H1 (cell line): ENCODE measurements around the gene TADA1. TPM values are rescaled to one million over a fixed set of nuclear protein-coding genes. Genes with fewer than 3 reads are reported as not detected.

Experiments used
- CTCF ChIA-PET: fragments of 300-600 bp; sonication (Branson Sonifier 250); formaldehyde crosslinking; loops from one replicate; lab custom pipeline; 2021; ENCODE audit not compliant: partially characterized antibody; lab: Charles Lee
- POLR2A ChIA-PET: fragments of 300-600 bp; sonication (Branson Sonifier 250); formaldehyde crosslinking; loops from one replicate; lab custom pipeline; 2021; ENCODE audit warnings: inconsistent platforms; ENCODE audit not compliant: partially characterized antibody; lab: Charles Lee
- DNase-seq, 2 experiments: peaks; one replicate each; pipeline versions ENCODE4 v3.0.0 to v3.0.0-alpha.2; 2010 to 2022; ENCODE audit warnings: low spot score in 2 of 2, low read depth in 1 of 2, mixed read lengths in 1 of 2
- FAIRE-seq: peaks from 2 replicates; lab custom pipeline; 2011; peaks lifted over from hg19 to GRCh38; lab: Jason Lieb, UNC
- H2AFZ ChIP-seq: 2 replicates; pipeline ENCODE4 v1.8.1; 2012; ENCODE audit warnings: low read length, inconsistent platforms
- H2AK5ac ChIP-seq: 2 replicates; pipeline ENCODE4 v1.6.1; 2013; ENCODE audit warnings: low read depth, low read length
- H2BK120ac ChIP-seq: replicated peaks from 2 replicates; pipeline ENCODE3; 2013; ENCODE audit warnings: low read depth, low read length, inconsistent platforms
- H2BK12ac ChIP-seq: 2 replicates; pipeline ENCODE4 v1.6.1; 2013; ENCODE audit warnings: low read depth, low read length
- H2BK15ac ChIP-seq: 2 replicates; pipeline ENCODE4 v1.6.1; 2013; ENCODE audit warnings: low read length
- H2BK20ac ChIP-seq: 2 replicates; pipeline ENCODE4 v1.6.1; 2013; ENCODE audit warnings: low read length
- H2BK5ac ChIP-seq: 2 replicates; pipeline ENCODE4 v1.6.1; 2013; ENCODE audit warnings: low read depth, low read length
- H3K14ac ChIP-seq: 2 replicates; pipeline ENCODE4 v1.6.1; 2013; ENCODE audit warnings: inconsistent platforms; ENCODE audit not compliant: insufficient read length
- H3K18ac ChIP-seq: 2 replicates; pipeline ENCODE4 v1.6.1; 2013; ENCODE audit warnings: low read length; ENCODE audit errors: extremely low read depth
- H3K23ac ChIP-seq: 2 replicates; pipeline ENCODE4 v1.6.1; 2013; ENCODE audit warnings: inconsistent platforms; ENCODE audit not compliant: insufficient read length
- H3K23me2 ChIP-seq: 2 replicates; pipeline ENCODE4 v1.6.1; 2013; ENCODE audit warnings: low read depth, low read length
- H3K27ac ChIP-seq: 2 replicates; pipeline ENCODE4 v1.6.1; 2011; ENCODE audit warnings: low read depth, low read length, inconsistent platforms
- H3K27me3 ChIP-seq, 4 experiments: replicated peaks in 1 of 4; 1 replicate in 1 of 4; 2 replicates in 3 of 4; pipeline versions ENCODE4 v1.6.1 to v1.8.1; 2011 to 2013; ENCODE audit warnings: low read length in 3 of 4, mild to moderate bottlenecking in 3 of 4, inconsistent platforms in 2 of 4, mixed read lengths in 2 of 4, moderate library complexity in 1 of 4; ENCODE audit not compliant: control insufficient read depth in 3 of 4, insufficient read depth in 3 of 4; ENCODE audit errors: extremely low read depth in 1 of 4
- H3K36me3 ChIP-seq, 4 experiments: 2 replicates each; pipeline versions ENCODE4 v1.6.1 to v1.8.1; 2011 to 2013; ENCODE audit warnings: mild to moderate bottlenecking in 4 of 4, low read length in 3 of 4, moderate library complexity in 2 of 4, control low read depth in 1 of 4, inconsistent platforms in 1 of 4; ENCODE audit not compliant: insufficient read depth in 4 of 4, control insufficient read depth in 2 of 4
- H3K4ac ChIP-seq: replicated peaks from 2 replicates; pipeline ENCODE3; 2013; ENCODE audit warnings: low read length, low read depth, mixed read lengths, inconsistent platforms; ENCODE audit not compliant: insufficient read length
- H3K4me1 ChIP-seq, 4 experiments: replicated peaks in 1 of 4; 1 replicate in 1 of 4; 2 replicates in 3 of 4; pipeline versions ENCODE4 v1.6.1 to v1.8.1; 2011 to 2013; ENCODE audit warnings: low read length in 3 of 4, inconsistent platforms in 2 of 4, mixed read lengths in 1 of 4; ENCODE audit not compliant: insufficient read depth in 4 of 4, control insufficient read depth in 3 of 4
- H3K4me2 ChIP-seq, 2 experiments: 2 replicates each; pipeline versions ENCODE4 v1.6.1 to v1.8.1; 2011 to 2013; ENCODE audit warnings: low read depth in 2 of 2, low read length in 2 of 2, control low read depth in 1 of 2, inconsistent platforms in 1 of 2, mild to moderate bottlenecking in 1 of 2; ENCODE audit not compliant: insufficient read depth in 1 of 2
- H3K4me3 ChIP-seq, 4 experiments: fragments of 200-600, 300-600 bp in 1 of 4; sonication (generic), shearing (Covaris generic), sonication (Bioruptor Twin) in 1 of 4; 2 replicates each; pipeline versions ENCODE4 v1.5.1 to v1.8.1; 2011 to 2016; ENCODE audit warnings: low read length in 4 of 4, low read depth in 3 of 4, control low read depth in 2 of 4, inconsistent platforms in 2 of 4, mild to moderate bottlenecking in 2 of 4, mixed read lengths in 1 of 4, moderate library complexity in 1 of 4; ENCODE audit not compliant: insufficient read depth in 2 of 4; ENCODE audit errors: extremely low read depth in 1 of 4
- H3K56ac ChIP-seq: replicated peaks from 2 replicates; pipeline ENCODE3; 2013; ENCODE audit warnings: low read depth, mild to moderate bottlenecking, mixed read lengths, low read length, inconsistent platforms; ENCODE audit not compliant: insufficient read length
- H3K79me1 ChIP-seq: 2 replicates; pipeline ENCODE4 v1.6.1; 2013; ENCODE audit warnings: low read depth, low read length, control low read depth
- H3K79me2 ChIP-seq, 2 experiments: 2 replicates each; pipeline versions ENCODE4 v1.6.1 to v1.8.1; 2012 to 2013; ENCODE audit warnings: low read length in 2 of 2, mild to moderate bottlenecking in 2 of 2, inconsistent platforms in 1 of 2; ENCODE audit not compliant: insufficient read depth in 2 of 2, control insufficient read depth in 1 of 2
- H3K9ac ChIP-seq, 4 experiments: replicated peaks in 1 of 4; 1 replicate in 1 of 4; 2 replicates in 3 of 4; pipeline versions ENCODE4 v1.6.1 to v1.8.1; 2011 to 2013; ENCODE audit warnings: low read depth in 3 of 4, low read length in 3 of 4, control low read depth in 2 of 4, mild to moderate bottlenecking in 2 of 4, moderate library complexity in 2 of 4, inconsistent platforms in 1 of 4; ENCODE audit errors: extremely low read depth in 1 of 4
- H3K9me3 ChIP-seq, 2 experiments: 2 replicates each; pipeline versions ENCODE4 v1.6.1 to v1.8.1; 2012 to 2013; ENCODE audit warnings: mild to moderate bottlenecking in 2 of 2, moderate library complexity in 2 of 2, control low read depth in 1 of 2, inconsistent platforms in 1 of 2, low read depth in 1 of 2, low read length in 1 of 2, mixed read lengths in 1 of 2; ENCODE audit not compliant: insufficient read depth in 2 of 2
- H4K20me1 ChIP-seq, 2 experiments: replicated peaks in 1 of 2; 2 replicates each; pipeline versions ENCODE3 to v1.8.1; 2011 to 2013; ENCODE audit warnings: inconsistent platforms in 2 of 2, low read length in 2 of 2, mild to moderate bottlenecking in 1 of 2; ENCODE audit not compliant: insufficient read depth in 2 of 2, control insufficient read depth in 1 of 2
- H4K5ac ChIP-seq: 2 replicates; pipeline ENCODE4 v1.6.1; 2013; ENCODE audit warnings: low read length, low read depth, mixed read lengths, inconsistent platforms; ENCODE audit not compliant: insufficient read length
- H4K8ac ChIP-seq: 2 replicates; pipeline ENCODE4 v1.8.0; 2013; ENCODE audit warnings: mild to moderate bottlenecking, moderate library complexity, low read length, inconsistent platforms; ENCODE audit not compliant: insufficient read depth; ENCODE audit errors: extremely low read depth
- H4K91ac ChIP-seq: replicated peaks from 2 replicates; pipeline ENCODE3; 2013; ENCODE audit warnings: low read length, mixed read lengths, inconsistent platforms; ENCODE audit not compliant: insufficient read length
- ATF2 ChIP-seq: IDR thresholded peaks from 2 replicates; pipeline ENCODE4 v1.6.1; 2012; ENCODE audit warnings: low read length, inconsistent platforms
- CBX5 ChIP-seq: fragments of 300-800, 300-1000 bp; sonication (generic); IDR thresholded peaks from 2 replicates; pipeline ENCODE4 v1.7.1; 2016; ENCODE audit warnings: antibody characterized with exemption, low read length, low read depth
- KDM1A ChIP-seq: fragments of 200-600, 300-600 bp; sonication (generic); IDR thresholded peaks from 2 replicates; pipeline ENCODE4 v1.7.1; 2016; ENCODE audit warnings: mild to moderate bottlenecking, low read length, borderline replicate concordance
- POU5F1 ChIP-seq: IDR thresholded peaks from 2 replicates; pipeline ENCODE4 v1.6.1; 2011; ENCODE audit warnings: low read depth, mild to moderate bottlenecking, low read length, moderate library complexity
- SIX5 ChIP-seq: IDR thresholded peaks from 2 replicates; pipeline ENCODE4 v1.6.1; 2011; ENCODE audit warnings: mild to moderate bottlenecking, low read depth, low read length
- USF2 ChIP-seq: IDR thresholded peaks from 2 replicates; pipeline ENCODE4 v1.6.1; 2011; ENCODE audit warnings: low read length, improper control_type of control experiment
- WGBS, 2 experiments: shearing (Covaris generic) in 1 of 2; methylation state at CpG; one replicate each; pipeline versions ENCODE4 v1.1.6 to v1.1.7; 2013 to 2015; ENCODE audit warnings: low lambda C conversion rate in 2 of 2, mixed read lengths in 2 of 2, inconsistent platforms in 1 of 2, low coverage in 1 of 2, missing lambda C conversion rate in 1 of 2; ENCODE audit not compliant: insufficient replicate concordance in 2 of 2, insufficient coverage in 1 of 2, insufficient read length in 1 of 2; ENCODE audit errors: extremely low coverage in 1 of 2, missing lambda C conversion rate in 1 of 2; 5-methylcytosine and 5-hydroxymethylcytosine counted together
- polyA plus RNA-seq, 7 experiments: library from polyadenylated mRNA; depleted of rRNA in 3 of 7; stranded (reverse) in 5 of 7; unstranded in 2 of 7; fragments of >200 nt in 5 of 7; fragments of 200-250 nt in 2 of 7; gene quantifications; 1 replicate in 5 of 7; 2 replicates in 1 of 7; 4 replicates in 1 of 7; pipeline versions ENCODE4 v1.2.1 to v1.2.3, GENCODE V29; 2011 to 2013; ENCODE audit warnings: missing spikeins in 2 of 7, mixed read lengths in 2 of 7
- total RNA-seq: library from RNA; stranded (reverse); fragmentation: NEBNext Ultra II Directional; extraction: Animal tissue kit (Norgen Biotek cat#: 25700); gene quantifications from 2 replicates; pipeline ENCODE4 v1.2.1, GENCODE V29; 2021

The TADA1 gene
- total and polyA plus RNA-seq, 2 of the 8 experiments (the other 6 are each of a cell fraction or from before 2014, with no cell fraction given): 21.1 to 23.6 TPM

- DNase-seq: no peak
- H3K4me3 ChIP-seq: no peak overlapping the region
- H3K79me1 ChIP-seq: peaks cover 4% of the 10 kb centered on the region; the same call in 1 of the 2 replicates
- H3K23ac ChIP-seq: no peak overlapping the region
- H2BK15ac ChIP-seq: no peak overlapping the region
- no peak overlapping the region for H2BK5ac ChIP-seq
- H3K27me3 ChIP-seq: no peaks in the 10 kb centered on the region
- ChIA-PET POLR2A (no interaction called here), CTCF (interaction anchor here (0.7 kb wide), 2 partner anchors 13 to 482 kb away, joined by 3 read pairs; no protein-coding TSS in a partner anchor)
- H3K4ac ChIP-seq: no peak overlapping the region
- no peak overlapping the region for H4K8ac ChIP-seq
- H3K14ac ChIP-seq: no peak overlapping the region
- H2BK20ac ChIP-seq: no peak overlapping the region
- no peaks in the 10 kb centered on the region for H3K9me3 ChIP-seq
- WGBS, 2 experiments: 96% methylated on average over 5 of the region's 5 CpGs; no CpG with 5 or more reads in 1 of the 2 experiments
- H2AFZ ChIP-seq: no peak overlapping the region
- H3K4me2 ChIP-seq: no peak overlapping the region
- no peak overlapping the region for H2AK5ac ChIP-seq
- H4K20me1 ChIP-seq: peaks cover 0 to 5% of the 10 kb centered on the region in 2 experiments
- no peak overlapping the region for H3K27ac ChIP-seq
- no peak overlapping the region for H3K56ac ChIP-seq
- no peak overlapping the region for H4K91ac ChIP-seq
- H3K18ac ChIP-seq: no peak overlapping the region
- no peak overlapping the region for H3K9ac ChIP-seq
- H4K5ac ChIP-seq: no peak overlapping the region
- H3K79me2 ChIP-seq: peaks cover 3 to 32% of the 10 kb centered on the region in 2 experiments; a peak in 3 of 4 replicates
- H3K36me3 ChIP-seq: peaks cover 0 to 58% (median 25%) of the 10 kb centered on the region in 4 experiments
- H3K23me2 ChIP-seq: no peaks in the 10 kb centered on the region
- no peak for FAIRE-seq
- H3K4me1 ChIP-seq: peaks cover 3 to 9% (median 6%) of the 10 kb centered on the region in 4 experiments
- no peak overlapping the region for H2BK120ac ChIP-seq
- no peak overlapping the region for H2BK12ac ChIP-seq
- no peak for TF ChIP-seq SIX5
- TF ChIP-seq ATF2: no peak
- no peak for TF ChIP-seq KDM1A
- no peak for TF ChIP-seq USF2
- no peak for TF ChIP-seq CBX5
- no peak for TF ChIP-seq POU5F1
Observed at GRCh38 chr1:166865926-166866325, 10.1 kb downstream of the TADA1 start.
